DOHH2 (cell line): Measurements from ENCODE around the gene ACP4.

Source experiments
- CTCF ChIP-seq: fragments of 200-600 bp; sonication (generic); IDR thresholded peaks from one replicate; pipeline ENCODE4 v1.5.1; 2014; ENCODE audit warnings: antibody characterized with exemption, mild to moderate bottlenecking, low read depth, low read length; ENCODE audit not compliant: poor library complexity, severe bottlenecking
- EZH2phosphoT487 ChIP-seq: fragments of 200-600 bp; sonication (generic); IDR thresholded peaks from 2 replicates; pipeline ENCODE4 v1.6.1; 2017; ENCODE audit warnings: borderline replicate concordance, mild to moderate bottlenecking, antibody characterized with exemption, low read length, moderate library complexity, mixed read lengths

DNA sequence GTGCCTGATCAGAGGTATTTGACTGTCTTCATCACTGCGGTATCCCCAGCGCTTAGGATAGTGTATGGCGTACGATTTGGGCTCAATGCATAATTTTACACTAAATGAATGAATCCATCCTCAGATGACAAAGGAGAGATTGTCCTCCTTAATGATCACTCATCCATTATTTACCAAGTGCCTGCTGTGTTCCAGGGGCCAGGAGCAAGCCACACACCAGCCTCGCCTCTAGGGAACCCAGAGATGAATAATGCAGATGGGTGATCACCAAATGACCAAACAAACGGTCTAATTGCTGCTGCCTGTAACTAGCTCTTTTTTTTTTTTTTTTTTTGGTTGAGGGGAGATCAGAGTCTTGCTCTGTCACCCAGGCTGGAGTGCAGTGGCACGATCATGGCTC is 25.8 kb upstream of the ACP4 start:
- TF ChIP-seq CTCF (no peak), EZH2phosphoT487 (no peak)
